Lower leg skin (tissue), 3 donors: ENCODE measurements around the gene USP34.

Experiments used
- POLR2A ChIP-seq, 2 donors: fragments of 450-650 bp; IDR thresholded peaks; one replicate each; pipeline ENCODE4 v1.6.1; 2016 to 2017; ENCODE audit warnings: antibody characterized with exemption in 2 of 2, mild to moderate bottlenecking in 1 of 2, moderate library complexity in 1 of 2
- TF ChIP-seq, protein P1 (sequence below), 3 donors: fragments of 450-650 bp; IDR thresholded peaks; one replicate each; pipeline ENCODE4 v1.5.1; 2016; ENCODE audit warnings: antibody characterized with exemption in 3 of 3, mild to moderate bottlenecking in 3 of 3, moderate library complexity in 2 of 3

DNA sequence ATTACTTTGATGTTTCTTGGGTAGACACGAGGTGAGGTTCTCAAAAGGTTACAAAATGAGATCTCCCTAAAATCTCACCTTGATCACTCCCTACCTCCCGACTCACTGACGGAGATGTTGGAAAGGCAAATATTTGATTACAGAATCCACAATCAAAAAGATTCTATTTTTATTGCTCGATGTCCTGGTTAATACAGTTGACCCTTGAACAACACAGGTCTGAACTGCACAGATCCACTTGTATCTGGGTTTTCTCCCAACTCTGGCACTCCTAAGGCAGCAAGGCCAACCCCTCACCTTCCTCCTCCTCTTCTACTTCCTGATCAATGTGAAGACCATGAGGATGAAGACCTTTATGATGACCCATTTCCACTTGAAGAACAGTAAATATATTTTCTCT lies 183.6 kb downstream of the USP34 start:
- TF ChIP-seq POLR2A (IDR thresholded peaks at IDR 0.05): no peak
- TF ChIP-seq, protein P1, sequence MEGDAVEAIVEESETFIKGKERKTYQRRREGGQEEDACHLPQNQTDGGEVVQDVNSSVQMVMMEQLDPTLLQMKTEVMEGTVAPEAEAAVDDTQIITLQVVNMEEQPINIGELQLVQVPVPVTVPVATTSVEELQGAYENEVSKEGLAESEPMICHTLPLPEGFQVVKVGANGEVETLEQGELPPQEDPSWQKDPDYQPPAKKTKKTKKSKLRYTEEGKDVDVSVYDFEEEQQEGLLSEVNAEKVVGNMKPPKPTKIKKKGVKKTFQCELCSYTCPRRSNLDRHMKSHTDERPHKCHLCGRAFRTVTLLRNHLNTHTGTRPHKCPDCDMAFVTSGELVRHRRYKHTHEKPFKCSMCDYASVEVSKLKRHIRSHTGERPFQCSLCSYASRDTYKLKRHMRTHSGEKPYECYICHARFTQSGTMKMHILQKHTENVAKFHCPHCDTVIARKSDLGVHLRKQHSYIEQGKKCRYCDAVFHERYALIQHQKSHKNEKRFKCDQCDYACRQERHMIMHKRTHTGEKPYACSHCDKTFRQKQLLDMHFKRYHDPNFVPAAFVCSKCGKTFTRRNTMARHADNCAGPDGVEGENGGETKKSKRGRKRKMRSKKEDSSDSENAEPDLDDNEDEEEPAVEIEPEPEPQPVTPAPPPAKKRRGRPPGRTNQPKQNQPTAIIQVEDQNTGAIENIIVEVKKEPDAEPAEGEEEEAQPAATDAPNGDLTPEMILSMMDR (IDR thresholded peaks at IDR 0.05): no peak
